SJSA1 (cell line): ENCODE data around the gene CD28. TPM values are rescaled to one million over a fixed set of nuclear protein-coding genes. Genes with fewer than 3 reads are reported as not detected.

ENCODE experiments used
- DNase-seq, 2 experiments: peaks; one replicate each; pipeline ENCODE4 v3.0.0-alpha.2; 2015 to 2020; ENCODE audit warnings: low spot score in 2 of 2, low read depth in 1 of 2
- H3K27ac ChIP-seq: fragments of 250-450 bp; sonication (Bioruptor Pico); 2 replicates; pipeline ENCODE4 v1.5.1; 2020; ENCODE audit warnings: mild to moderate bottlenecking, moderate library complexity
- H3K27me3 ChIP-seq: fragments of 250-450 bp; sonication (Bioruptor Pico); replicated peaks from 2 replicates; pipeline ENCODE4 v1.5.1; 2020; ENCODE audit warnings: mild to moderate bottlenecking, moderate library complexity
- H3K36me3 ChIP-seq: fragments of 250-450 bp; sonication (Bioruptor Pico); 2 replicates; pipeline ENCODE4 v1.5.1; 2020; ENCODE audit warnings: mild to moderate bottlenecking
- H3K4me1 ChIP-seq: fragments of 250-450 bp; sonication (Bioruptor Pico); replicated peaks from 2 replicates; pipeline ENCODE4 v1.6.1; 2021; ENCODE audit warnings: mild to moderate bottlenecking
- H3K4me3 ChIP-seq: fragments of 250-450 bp; sonication (Bioruptor Pico); 2 replicates; pipeline ENCODE4 v1.5.1; 2020; ENCODE audit warnings: mild to moderate bottlenecking
- H3K9me3 ChIP-seq: fragments of 250-450 bp; sonication (Bioruptor Pico); replicated peaks from 2 replicates; pipeline ENCODE4 v1.5.1; 2020; ENCODE audit warnings: mild to moderate bottlenecking
- total RNA-seq: library from RNA; depleted of rRNA; stranded (reverse); fragments of >200 nt; shearing (Covaris generic); gene quantifications from 2 replicates; pipeline ENCODE4 v1.2.3, GENCODE V29; 2014

The CD28 gene
- total RNA-seq, 1 experiment from 2014 or later, result not detected

- DNase-seq, result no peak
- Histone ChIP-seq H3K4me3 (no peak overlapping the region), H3K4me1 (no peaks in the 10 kb centered on the region), H3K36me3 (no peaks in the 10 kb centered on the region), H3K27me3 (peaks cover 3% of the 10 kb centered on the region; the same call in 1 of the 2 replicates), H3K27ac (no peak overlapping the region), H3K9me3 (no peaks in the 10 kb centered on the region)
Measured at GRCh38 chr2:203713381-203713780, 6.9 kb downstream of the CD28 start.

GRCh38 chr2:203714112-203714511, 7.7 kb downstream of the CD28 start:
- Histone ChIP-seq H3K9me3 (no peaks in the 10 kb centered on the region), H3K4me3 (no peak overlapping the region), H3K27me3 (peaks cover 3% of the 10 kb centered on the region; the same call in 1 of the 2 replicates), H3K4me1 (no peaks in the 10 kb centered on the region), H3K27ac (no peak overlapping the region), H3K36me3 (no peaks in the 10 kb centered on the region)
- no peak for DNase-seq

GRCh38 chr2:203715744-203716143, 9.3 kb downstream of the CD28 start:
- no peak overlapping the region for H3K27ac ChIP-seq
- H3K4me1 ChIP-seq, result no peaks in the 10 kb centered on the region
- no peaks in the 10 kb centered on the region for H3K36me3 ChIP-seq
- no peak for DNase-seq
- H3K4me3 ChIP-seq, result no peak overlapping the region
- H3K9me3 ChIP-seq, result no peaks in the 10 kb centered on the region
- peaks cover under 1% of the 10 kb centered on the region; the same call in 1 of the 2 replicates for H3K27me3 ChIP-seq

GRCh38 chr2:203718087-203718486, 11.6 kb downstream of the CD28 start:
- Histone ChIP-seq H3K4me3 (no peak overlapping the region), H3K4me1 (no peaks in the 10 kb centered on the region), H3K27me3 (no peaks in the 10 kb centered on the region), H3K36me3 (no peaks in the 10 kb centered on the region), H3K27ac (no peak overlapping the region), H3K9me3 (no peaks in the 10 kb centered on the region)
- no peak for DNase-seq

GRCh38 chr2:203719456-203720410, 13.3 kb downstream of the CD28 start:
- Histone ChIP-seq H3K27me3 (no peaks in the 10 kb centered on the region; the same call in 1 of the 2 replicates), H3K27ac (no peak overlapping the region), H3K4me1 (no peaks in the 10 kb centered on the region), H3K36me3 (no peaks in the 10 kb centered on the region), H3K9me3 (no peaks in the 10 kb centered on the region), H3K4me3 (no peak overlapping the region)
- no peak for DNase-seq

GRCh38 chr2:203720915-203721672, 14.7 kb downstream of the CD28 start:
- Histone ChIP-seq H3K27ac (no peak overlapping the region), H3K27me3 (no peaks in the 10 kb centered on the region; the same call in 1 of the 2 replicates), H3K4me1 (no peaks in the 10 kb centered on the region), H3K4me3 (no peak overlapping the region), H3K9me3 (no peaks in the 10 kb centered on the region), H3K36me3 (no peaks in the 10 kb centered on the region)
- no peak for DNase-seq

GRCh38 chr2:203721781-203722300, 15.4 kb downstream of the CD28 start:
- H3K9me3 ChIP-seq, result no peaks in the 10 kb centered on the region
- no peak for DNase-seq
- no peak overlapping the region for H3K27ac ChIP-seq
- no peaks in the 10 kb centered on the region for H3K36me3 ChIP-seq
- H3K27me3 ChIP-seq, result no peaks in the 10 kb centered on the region; the same call in 1 of the 2 replicates
- no peak overlapping the region for H3K4me3 ChIP-seq
- H3K4me1 ChIP-seq, result no peaks in the 10 kb centered on the region

- Histone ChIP-seq H3K27ac (no peak overlapping the region), H3K4me3 (no peak overlapping the region), H3K36me3 (no peaks in the 10 kb centered on the region), H3K27me3 (no peaks in the 10 kb centered on the region; the same call in 1 of the 2 replicates), H3K9me3 (no peaks in the 10 kb centered on the region), H3K4me1 (no peaks in the 10 kb centered on the region)
- DNase-seq, result no peak
Measured at GRCh38 chr2:203722411-203722810, 16.0 kb downstream of the CD28 start.

GRCh38 chr2:203728321-203728720, 21.9 kb downstream of the CD28 start:
- DNase-seq, result no peak
- Histone ChIP-seq H3K4me3 (no peak overlapping the region), H3K9me3 (no peaks in the 10 kb centered on the region), H3K4me1 (no peaks in the 10 kb centered on the region), H3K36me3 (no peaks in the 10 kb centered on the region), H3K27ac (no peak overlapping the region), H3K27me3 (no peaks in the 10 kb centered on the region; the same call in 1 of the 2 replicates)

GRCh38 chr2:203730076-203730729, 23.8 kb downstream of the CD28 start:
- DNase-seq, result no peak
- Histone ChIP-seq H3K36me3 (no peaks in the 10 kb centered on the region), H3K4me3 (no peak overlapping the region), H3K27ac (no peak overlapping the region), H3K4me1 (no peaks in the 10 kb centered on the region), H3K27me3 (no peaks in the 10 kb centered on the region), H3K9me3 (no peaks in the 10 kb centered on the region)

GRCh38 chr2:203730883-203731282, 24.4 kb downstream of the CD28 start:
- Histone ChIP-seq H3K4me1 (no peaks in the 10 kb centered on the region), H3K27ac (no peak overlapping the region), H3K9me3 (no peaks in the 10 kb centered on the region), H3K36me3 (no peaks in the 10 kb centered on the region), H3K4me3 (no peak overlapping the region), H3K27me3 (no peaks in the 10 kb centered on the region)
- no peak for DNase-seq

GRCh38 chr2:203732092-203732952, 25.9 kb downstream of the CD28 start:
- DNase-seq, result no peak
- no peaks in the 10 kb centered on the region for H3K4me1 ChIP-seq
- H3K27me3 ChIP-seq, result no peaks in the 10 kb centered on the region
- no peaks in the 10 kb centered on the region for H3K36me3 ChIP-seq
- no peak overlapping the region for H3K4me3 ChIP-seq
- no peaks in the 10 kb centered on the region for H3K9me3 ChIP-seq
- H3K27ac ChIP-seq, result no peak overlapping the region
